ENCODE data around the gene NPAT. TPM values are rescaled to one million over a fixed set of nuclear protein-coding genes. Genes with fewer than 3 reads are reported as not detected.

The NPAT gene
- total RNA-seq, 1 donor from 2014 or later, result 6.9 TPM

- no peak for ATAC-seq (ENCODE audit: poor library complexity)
- DNase-seq, result no peak
- intact Hi-C loops (cut with DNase I), result loop anchor here (5.0 kb wide), 1 partner anchor 539 kb away; no protein-coding TSS in a partner anchor
Observed at GRCh38 chr11:108117746-108118371, 104.6 kb downstream of the NPAT start.

GRCh38 chr11:108115500-108116140 is 106.8 kb downstream of the NPAT start:
- peak; percentile 88 for ATAC-seq (ENCODE audit: poor library complexity)

DNA sequence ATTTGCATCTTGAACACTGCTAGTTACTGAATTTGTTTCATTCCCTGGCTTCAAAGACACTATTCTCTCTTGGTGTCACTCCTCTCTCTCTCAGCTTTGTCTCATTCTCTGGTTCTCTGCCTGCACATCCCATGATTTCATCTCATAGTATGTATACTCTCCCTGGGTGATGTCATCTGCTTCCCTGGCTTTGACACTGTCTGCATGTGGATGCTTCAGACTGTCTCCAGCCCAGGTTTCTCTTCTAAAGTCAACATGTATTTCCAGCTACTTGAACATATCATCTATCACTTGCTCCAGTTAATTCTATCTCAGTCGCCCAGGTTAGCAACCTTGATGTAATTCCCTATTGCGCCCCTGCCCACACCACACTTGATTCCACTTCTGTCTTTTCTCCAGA is 110.4 kb downstream of the NPAT start:
- ATAC-seq (ENCODE audit: poor library complexity), result no peak

More at GRCh38 chr11:108115500-108116140, 106.8 kb downstream of the NPAT start:
- DNase-seq, result peak; percentile 91
- intact Hi-C loops (cut with DNase I), result loop anchor here (5.0 kb wide), 1 partner anchor 542 kb away; no protein-coding TSS in a partner anchor

DNA sequence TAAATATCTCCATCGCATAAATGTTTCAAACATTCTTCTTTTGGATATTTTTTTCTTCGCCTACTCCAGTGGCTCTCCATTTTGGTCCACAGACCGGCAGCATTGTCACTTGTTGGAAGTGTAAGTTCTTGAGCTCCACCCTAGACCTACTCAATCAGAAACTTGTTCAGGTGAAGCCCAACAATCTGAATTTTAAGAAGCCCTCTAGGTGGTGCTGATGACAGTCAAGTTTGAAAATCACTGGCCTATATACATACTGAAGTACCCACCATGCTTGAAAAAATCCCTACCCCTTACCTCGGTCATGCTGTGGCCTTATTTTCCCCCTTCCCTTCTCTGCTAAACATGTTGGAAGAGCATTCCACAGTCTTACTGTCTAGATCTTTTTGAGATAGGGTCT is 111.3 kb downstream of the NPAT start:
- ATAC-seq (ENCODE audit: poor library complexity), result no peak
- no peak for DNase-seq
- intact Hi-C loops (cut with DNase I), result no loop called here

More for the DNA sequence above, 110.4 kb downstream of the NPAT start:
- DNase-seq, result no peak
- intact Hi-C loops (cut with DNase I), result no loop called here

Other genes with a start within 250 kb of the NPAT start
- gene CUL5, start 213.7 kb downstream of the NPAT start, total RNA-seq, result 37.6 TPM
- gene ACAT1, start 101.1 kb downstream of the NPAT start, total RNA-seq, result 417 TPM
- 27.1 TPM for gene ATM, start 429 bp upstream of the NPAT start, total RNA-seq
- 0.56 TPM for gene C11orf65, start 244.9 kb upstream of the NPAT start, total RNA-seq